ENCODE results near the gene SCN9A. TPM values are rescaled to one million over a fixed set of nuclear protein-coding genes. Genes with fewer than 3 reads are reported as not detected.

Gene SCN9A
- total and polyA plus RNA-seq, 2 donors from 2014 or later, result 0.99 to 5.3 TPM

DNA sequence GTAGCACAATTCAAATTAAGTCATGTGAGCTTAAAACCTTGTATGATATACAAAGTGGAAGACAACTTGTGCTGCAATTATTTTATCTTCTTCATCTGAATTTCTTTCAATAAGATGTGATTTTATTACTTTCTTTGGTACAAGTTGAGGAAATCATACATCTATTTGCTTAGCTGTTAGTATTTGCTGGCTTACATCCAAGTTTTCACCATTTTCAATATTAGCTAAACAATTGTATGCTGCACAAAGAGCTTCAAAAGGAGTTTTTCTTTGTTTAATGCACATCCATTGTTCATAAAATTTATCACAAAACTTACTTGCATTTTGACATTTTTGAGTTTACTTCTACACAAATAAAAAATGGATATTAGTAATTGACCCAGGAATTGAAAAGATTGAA, 40.9 kb downstream of the SCN9A start:
- no peak overlapping the region for H3K9ac ChIP-seq (ENCODE audit: low read length in 3 of 3)
- TF ChIP-seq, protein P1, sequence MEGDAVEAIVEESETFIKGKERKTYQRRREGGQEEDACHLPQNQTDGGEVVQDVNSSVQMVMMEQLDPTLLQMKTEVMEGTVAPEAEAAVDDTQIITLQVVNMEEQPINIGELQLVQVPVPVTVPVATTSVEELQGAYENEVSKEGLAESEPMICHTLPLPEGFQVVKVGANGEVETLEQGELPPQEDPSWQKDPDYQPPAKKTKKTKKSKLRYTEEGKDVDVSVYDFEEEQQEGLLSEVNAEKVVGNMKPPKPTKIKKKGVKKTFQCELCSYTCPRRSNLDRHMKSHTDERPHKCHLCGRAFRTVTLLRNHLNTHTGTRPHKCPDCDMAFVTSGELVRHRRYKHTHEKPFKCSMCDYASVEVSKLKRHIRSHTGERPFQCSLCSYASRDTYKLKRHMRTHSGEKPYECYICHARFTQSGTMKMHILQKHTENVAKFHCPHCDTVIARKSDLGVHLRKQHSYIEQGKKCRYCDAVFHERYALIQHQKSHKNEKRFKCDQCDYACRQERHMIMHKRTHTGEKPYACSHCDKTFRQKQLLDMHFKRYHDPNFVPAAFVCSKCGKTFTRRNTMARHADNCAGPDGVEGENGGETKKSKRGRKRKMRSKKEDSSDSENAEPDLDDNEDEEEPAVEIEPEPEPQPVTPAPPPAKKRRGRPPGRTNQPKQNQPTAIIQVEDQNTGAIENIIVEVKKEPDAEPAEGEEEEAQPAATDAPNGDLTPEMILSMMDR (IDR thresholded peaks at IDR 0.05; ENCODE audit: borderline replicate concordance, extremely low read depth, insufficient read depth), result no peak
- H3K27ac ChIP-seq (ENCODE audit: low read depth in 2 of 2, low read length in 2 of 2), result no peak overlapping the region
- FAIRE-seq, result no peak
- intact Hi-C loops (cut with DNase I), result no loop called here
- no peaks in the 10 kb centered on the region for H3K27me3 ChIP-seq (ENCODE audit: control insufficient read depth, insufficient read depth, low read length)
- no peaks in the 10 kb centered on the region for H3K9me3 ChIP-seq (ENCODE audit: control insufficient read depth in 2 of 3, insufficient read depth in 1 of 3, low read length in 3 of 3)
- no peak for DNase-seq
- no peak overlapping the region for H3K4me3 ChIP-seq (ENCODE audit: low read length in 3 of 3)
- H3K36me3 ChIP-seq (ENCODE audit: control insufficient read depth in 2 of 3, insufficient read depth in 3 of 3, low read length in 3 of 3), result no peaks in the 10 kb centered on the region
- H3K4me1 ChIP-seq (ENCODE audit: control insufficient read depth in 2 of 3, insufficient read depth in 2 of 3, low read depth in 1 of 3, low read length in 3 of 3), result no peaks in the 10 kb centered on the region

DNA sequence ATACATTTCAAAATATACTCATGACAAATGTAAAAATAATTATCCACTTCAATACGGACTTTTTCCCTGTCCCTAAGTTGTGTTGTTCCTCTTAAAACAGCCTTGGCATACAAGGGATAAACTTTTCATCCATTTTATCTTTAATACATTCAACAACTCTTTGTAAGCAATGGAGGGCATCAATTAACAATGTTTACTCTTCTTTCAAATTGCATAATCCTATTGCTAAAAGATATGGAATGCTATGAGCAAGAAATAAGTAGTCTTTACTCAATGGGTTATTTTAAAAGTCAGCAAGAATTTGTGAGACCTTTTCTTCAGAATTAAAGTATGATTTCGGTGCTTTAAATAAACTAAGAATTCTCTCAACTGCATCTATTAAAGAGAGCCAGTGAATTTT, 41.9 kb downstream of the SCN9A start:
- no peak for FAIRE-seq
- H3K27ac ChIP-seq (ENCODE audit: low read depth in 2 of 2, low read length in 2 of 2), result no peak overlapping the region
- no peak overlapping the region for H3K9ac ChIP-seq (ENCODE audit: low read length in 3 of 3)
- no peaks in the 10 kb centered on the region for H3K27me3 ChIP-seq (ENCODE audit: control insufficient read depth, insufficient read depth, low read length)
- no peaks in the 10 kb centered on the region for H3K4me1 ChIP-seq (ENCODE audit: control insufficient read depth in 2 of 3, insufficient read depth in 2 of 3, low read depth in 1 of 3, low read length in 3 of 3)
- TF ChIP-seq, protein P1 (IDR thresholded peaks at IDR 0.05; ENCODE audit: borderline replicate concordance, extremely low read depth, insufficient read depth), result no peak
- no peak for DNase-seq
- no peaks in the 10 kb centered on the region for H3K36me3 ChIP-seq (ENCODE audit: control insufficient read depth in 2 of 3, insufficient read depth in 3 of 3, low read length in 3 of 3)
- no peak overlapping the region for H3K4me3 ChIP-seq (ENCODE audit: low read length in 3 of 3)
- H3K9me3 ChIP-seq (ENCODE audit: control insufficient read depth in 2 of 3, insufficient read depth in 1 of 3, low read length in 3 of 3), result no peaks in the 10 kb centered on the region
- intact Hi-C loops (cut with DNase I), result no loop called here

DNA sequence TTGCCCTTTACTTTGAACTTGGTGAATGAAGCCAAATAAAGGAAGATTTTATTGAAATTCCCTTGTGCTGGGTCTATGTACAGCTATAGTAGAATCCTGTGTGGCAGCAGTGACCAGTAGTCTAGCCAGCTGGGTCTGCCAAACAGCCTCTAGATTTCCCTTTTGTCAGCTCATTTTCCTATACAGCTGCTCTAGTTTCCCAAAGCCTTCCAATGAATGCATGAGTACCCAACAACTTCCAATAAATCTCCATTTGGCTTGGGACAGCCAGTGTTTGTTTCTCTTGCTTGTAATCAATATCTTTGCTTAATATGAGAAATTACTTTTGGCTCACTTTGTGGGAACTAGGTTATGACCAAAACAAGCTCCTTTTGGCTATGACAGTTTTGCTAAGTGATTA, 43.6 kb downstream of the SCN9A start:
- Histone ChIP-seq H3K36me3 (ENCODE audit: control insufficient read depth in 2 of 3, insufficient read depth in 3 of 3, low read length in 3 of 3) (no peaks in the 10 kb centered on the region), H3K27me3 (ENCODE audit: control insufficient read depth, insufficient read depth, low read length) (no peaks in the 10 kb centered on the region), H3K4me1 (ENCODE audit: control insufficient read depth in 2 of 3, insufficient read depth in 2 of 3, low read depth in 1 of 3, low read length in 3 of 3) (no peaks in the 10 kb centered on the region), H3K4me3 (ENCODE audit: low read length in 3 of 3) (no peak overlapping the region), H3K27ac (ENCODE audit: low read depth in 2 of 2, low read length in 2 of 2) (no peak overlapping the region), H3K9me3 (ENCODE audit: control insufficient read depth in 2 of 3, insufficient read depth in 1 of 3, low read length in 3 of 3) (no peaks in the 10 kb centered on the region), H3K9ac (ENCODE audit: low read length in 3 of 3) (no peak overlapping the region)
- no peak for DNase-seq
- FAIRE-seq, result no peak
- TF ChIP-seq, protein P1 (IDR thresholded peaks at IDR 0.05; ENCODE audit: borderline replicate concordance, extremely low read depth, insufficient read depth), result no peak
- intact Hi-C loops (cut with DNase I), result no loop called here

DNA sequence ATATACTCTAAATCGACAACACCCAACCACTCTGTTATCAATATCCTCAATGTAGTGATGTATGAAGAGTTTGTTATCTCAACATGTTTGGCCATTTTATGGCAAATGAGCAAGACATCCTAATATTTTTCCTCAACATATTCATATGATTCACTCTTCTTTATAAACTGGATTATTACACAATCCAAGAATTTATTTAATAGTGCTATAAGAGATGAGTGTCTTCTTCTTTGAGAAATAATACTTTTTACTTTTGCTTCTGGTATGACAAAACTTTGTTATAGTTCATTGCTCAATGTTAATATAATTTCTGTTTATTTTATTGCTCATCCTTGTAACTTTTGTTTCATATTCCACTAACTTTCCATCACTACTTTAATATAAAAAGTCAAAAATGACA, 44.3 kb downstream of the SCN9A start:
- Histone ChIP-seq H3K9me3 (ENCODE audit: control insufficient read depth in 2 of 3, insufficient read depth in 1 of 3, low read length in 3 of 3) (no peaks in the 10 kb centered on the region), H3K4me1 (ENCODE audit: control insufficient read depth in 2 of 3, insufficient read depth in 2 of 3, low read depth in 1 of 3, low read length in 3 of 3) (no peaks in the 10 kb centered on the region), H3K27ac (ENCODE audit: low read depth in 2 of 2, low read length in 2 of 2) (no peak overlapping the region), H3K27me3 (ENCODE audit: control insufficient read depth, insufficient read depth, low read length) (no peaks in the 10 kb centered on the region), H3K36me3 (ENCODE audit: control insufficient read depth in 2 of 3, insufficient read depth in 3 of 3, low read length in 3 of 3) (no peaks in the 10 kb centered on the region), H3K9ac (ENCODE audit: low read length in 3 of 3) (no peak overlapping the region), H3K4me3 (ENCODE audit: low read length in 3 of 3) (no peak overlapping the region)
- TF ChIP-seq, protein P1 (IDR thresholded peaks at IDR 0.05; ENCODE audit: borderline replicate concordance, extremely low read depth, insufficient read depth), result no peak
- DNase-seq (no peak), FAIRE-seq (no peak)
- intact Hi-C loops (cut with DNase I), result no loop called here
